AG20443 (cell line): ENCODE results near the gene UVRAG.
A peak's percentile ranks its signal among the peaks of the same experiment; 100 is the strongest.

Experiments used
- DNase-seq: peaks from one replicate; pipeline ENCODE4 v3.0.0; 2012; ENCODE audit warnings: low spot score, mixed read lengths

The UVRAG gene

DNA sequence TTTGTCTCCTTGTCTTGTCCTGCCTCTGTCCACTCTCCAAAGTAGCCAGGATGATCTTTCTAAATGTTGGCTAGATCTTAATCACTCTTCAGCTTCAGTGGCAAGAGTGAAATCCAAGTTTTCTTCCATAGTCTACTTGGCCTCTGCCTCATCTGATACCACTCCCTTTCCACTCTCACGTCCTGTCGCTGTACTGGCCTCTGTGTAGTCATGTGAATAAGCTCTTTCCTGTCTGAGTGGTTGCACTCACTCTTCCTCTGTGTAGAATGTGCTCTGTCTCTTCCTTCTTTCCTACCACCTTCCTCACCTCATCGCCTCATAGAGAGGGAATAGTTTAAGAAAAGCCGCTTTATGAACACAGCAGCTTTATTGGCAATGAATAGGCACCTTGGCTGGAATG, 304.8 kb downstream of the UVRAG start:
- no peak for DNase-seq

DNA sequence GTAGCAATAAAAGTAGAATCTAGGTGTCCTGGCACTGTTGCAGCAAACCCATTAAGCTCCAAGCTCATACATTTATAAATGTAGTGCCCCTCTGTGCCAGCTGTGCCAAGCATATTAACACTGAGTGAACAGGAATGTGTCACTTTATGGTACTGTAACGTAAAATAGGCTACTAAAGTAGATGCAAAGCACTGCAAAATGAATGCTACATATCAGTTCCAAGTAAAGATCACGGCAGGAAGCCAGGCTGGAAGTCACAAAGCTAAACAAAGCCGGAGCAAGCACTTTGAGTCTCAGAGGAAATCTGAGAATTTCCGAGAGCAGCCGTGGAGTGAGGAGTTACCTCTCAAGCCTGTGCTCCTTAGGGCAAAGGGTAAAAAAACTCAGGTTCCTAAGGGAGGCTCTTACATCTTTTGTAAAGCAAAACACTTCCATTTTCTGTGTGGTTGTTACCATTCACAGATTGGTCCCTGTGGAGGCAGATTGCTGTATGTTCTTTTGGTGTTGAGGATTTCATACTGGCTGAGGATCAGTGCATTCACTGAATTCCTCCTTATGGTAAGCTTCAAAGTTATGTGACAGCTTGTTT, 305.6 kb downstream of the UVRAG start:
- DNase-seq = no peak

DNA sequence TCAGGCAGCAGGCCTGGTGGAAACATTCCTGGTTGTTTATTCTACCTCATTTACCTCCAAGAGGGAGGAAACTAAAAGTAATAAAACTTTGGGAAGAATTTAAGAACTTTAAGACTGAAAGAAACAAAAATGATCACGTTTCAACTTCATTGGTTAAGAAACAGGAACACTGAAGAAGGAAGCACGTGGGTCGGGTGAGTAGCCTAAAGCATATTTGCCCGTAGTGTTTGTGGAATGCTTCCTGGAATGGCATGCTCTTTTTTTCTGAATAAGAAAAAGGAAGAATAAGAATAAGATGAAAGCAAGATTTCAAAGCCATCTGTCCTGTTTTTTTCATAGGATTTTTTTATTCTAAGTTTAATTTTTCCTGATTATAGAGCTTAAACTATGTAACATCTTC, 308.2 kb downstream of the UVRAG start:
- DNase-seq = no peak

DNA sequence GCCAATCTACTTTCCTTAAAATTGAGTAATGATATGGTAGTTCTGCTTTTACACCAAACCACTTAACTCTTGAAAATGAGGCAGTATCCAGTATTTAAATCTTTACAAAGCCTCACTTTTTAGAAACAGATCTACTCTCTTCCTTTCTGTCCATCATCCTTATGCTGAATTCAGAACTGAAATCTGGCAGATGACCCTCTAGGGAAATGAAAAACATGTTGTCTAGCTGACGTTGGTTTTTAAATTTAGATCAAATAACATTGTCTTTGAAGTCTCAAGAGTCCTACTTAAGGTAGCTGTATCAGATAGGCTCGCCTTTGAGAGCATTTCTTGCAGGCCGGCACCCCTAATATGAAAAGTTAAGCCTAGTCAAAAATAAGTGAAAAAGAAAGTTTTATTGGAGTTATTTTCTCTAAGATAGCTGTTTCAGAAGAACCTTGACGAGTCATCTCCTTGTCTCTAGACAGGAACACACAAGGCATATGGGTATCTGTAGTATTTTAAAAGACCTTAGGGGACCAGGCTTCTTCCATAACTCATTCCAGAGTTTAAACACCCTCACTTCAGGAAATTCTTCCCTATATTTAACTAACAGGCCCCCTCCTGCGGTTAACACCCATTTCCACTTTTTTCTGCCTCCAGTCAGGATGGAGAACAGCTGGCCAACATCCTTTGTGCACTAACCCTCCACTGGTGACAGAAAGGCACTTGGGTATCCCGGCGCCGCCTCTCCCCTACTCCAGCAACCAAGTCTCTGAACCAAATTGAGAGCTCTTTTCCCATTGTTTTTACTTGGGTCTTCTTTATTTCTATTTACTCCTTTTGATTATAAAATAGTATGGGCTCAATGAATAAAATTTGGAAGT, 310.1 kb downstream of the UVRAG start:
- DNase-seq = no peak

DNA sequence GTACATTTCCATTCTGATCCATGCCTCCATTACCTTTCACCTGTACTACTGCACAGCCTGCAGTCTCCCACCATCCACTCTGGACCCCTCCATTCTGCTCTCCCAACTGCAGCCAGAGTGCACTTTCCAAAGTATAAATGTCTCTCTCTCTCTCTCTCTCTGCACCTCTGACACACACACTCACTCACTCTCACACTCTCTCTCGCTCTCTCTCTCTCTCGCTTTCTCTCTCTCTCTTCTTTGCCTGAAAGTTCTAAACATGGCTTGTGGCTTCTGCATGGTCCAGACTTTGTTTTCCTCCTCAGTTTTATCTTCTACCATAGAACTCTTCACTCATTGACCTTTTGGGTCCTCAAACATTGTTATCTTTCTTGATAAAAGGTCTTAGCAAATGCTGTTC, 314.7 kb downstream of the UVRAG start:
- no peak for DNase-seq

DNA sequence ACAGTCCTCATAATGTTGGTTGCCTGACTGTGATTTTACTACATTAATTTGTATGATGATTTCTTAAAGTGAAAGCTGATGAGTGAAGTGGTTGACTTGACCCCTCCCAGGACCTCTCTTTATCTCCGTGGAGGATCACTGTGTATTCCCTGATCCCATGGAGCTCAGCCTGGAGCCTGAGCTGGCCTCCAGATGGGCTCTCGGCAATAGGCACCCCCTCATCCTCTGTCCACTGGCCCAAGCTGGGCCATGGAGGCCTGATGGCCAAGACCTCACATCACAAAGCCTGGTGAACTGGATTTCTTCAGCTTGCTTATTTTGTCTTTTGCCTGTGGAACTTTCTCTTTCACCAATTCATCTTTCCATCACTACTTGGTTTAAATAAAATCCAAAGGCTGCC, 316.1 kb downstream of the UVRAG start:
- no peak for DNase-seq

DNA sequence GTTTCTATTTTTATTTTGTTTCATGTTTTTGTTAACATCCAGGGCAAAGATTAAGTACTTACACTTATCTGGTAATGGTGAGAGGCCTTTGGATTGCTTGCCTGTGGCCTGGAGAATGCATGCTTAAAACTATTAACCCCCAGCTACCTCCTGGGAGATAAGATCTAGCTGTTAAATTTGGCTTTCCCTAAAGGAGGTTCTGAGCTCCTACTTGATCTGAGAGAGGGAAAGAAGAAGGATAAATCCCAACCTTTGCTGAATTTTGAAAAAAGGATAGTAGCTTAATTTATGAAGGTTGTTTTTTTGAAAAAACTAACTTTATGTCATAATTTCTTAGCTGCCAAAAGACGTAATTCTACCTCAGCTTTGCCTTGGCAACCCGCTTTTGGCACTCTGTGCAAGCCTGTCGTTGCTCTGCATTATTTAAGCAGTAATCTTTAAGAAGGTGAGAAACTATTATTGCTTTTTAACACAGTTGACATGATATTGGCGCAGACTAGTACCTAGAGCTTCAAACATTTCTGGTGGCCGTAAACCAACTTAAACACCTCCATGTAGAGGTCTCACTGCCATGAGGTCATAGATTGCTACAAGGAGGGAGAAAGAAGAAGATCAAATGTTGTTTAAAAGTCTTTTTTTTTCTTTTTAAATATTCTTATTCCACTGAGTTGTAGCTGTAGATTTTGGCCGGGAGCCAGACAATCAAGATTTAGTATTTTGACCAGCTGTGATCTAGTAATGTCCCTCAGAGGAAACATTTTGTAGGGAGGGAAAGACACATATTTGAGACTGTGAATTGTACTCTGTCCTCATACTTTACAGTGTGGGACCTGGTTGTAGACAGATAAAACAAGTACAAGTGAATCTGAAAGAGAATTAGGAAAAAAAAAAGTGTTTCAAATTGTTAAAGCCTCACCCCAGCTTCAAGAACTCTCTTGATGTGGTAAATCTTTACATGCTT, 316.9 kb downstream of the UVRAG start:
- no peak for DNase-seq

DNA sequence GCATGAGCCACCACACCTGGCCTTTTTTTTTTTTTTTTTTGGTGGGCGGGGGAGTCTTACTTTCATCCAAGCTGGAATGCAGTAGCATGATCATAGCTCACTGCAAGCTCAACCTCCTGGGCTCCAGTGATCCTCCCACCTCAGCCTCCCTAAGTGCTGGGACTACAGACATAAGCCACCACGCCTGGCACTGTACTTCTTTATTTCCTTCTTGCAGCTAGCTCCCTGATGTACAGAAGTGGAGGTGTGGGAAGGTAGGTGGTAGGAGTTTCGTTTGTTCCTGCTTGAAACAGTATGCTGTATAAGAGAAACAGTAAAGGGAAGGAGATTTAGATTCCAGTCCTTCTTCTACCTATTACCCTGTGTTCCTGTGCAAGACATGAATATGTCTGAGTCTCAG, 319.2 kb downstream of the UVRAG start:
- DNase-seq = no peak

DNA sequence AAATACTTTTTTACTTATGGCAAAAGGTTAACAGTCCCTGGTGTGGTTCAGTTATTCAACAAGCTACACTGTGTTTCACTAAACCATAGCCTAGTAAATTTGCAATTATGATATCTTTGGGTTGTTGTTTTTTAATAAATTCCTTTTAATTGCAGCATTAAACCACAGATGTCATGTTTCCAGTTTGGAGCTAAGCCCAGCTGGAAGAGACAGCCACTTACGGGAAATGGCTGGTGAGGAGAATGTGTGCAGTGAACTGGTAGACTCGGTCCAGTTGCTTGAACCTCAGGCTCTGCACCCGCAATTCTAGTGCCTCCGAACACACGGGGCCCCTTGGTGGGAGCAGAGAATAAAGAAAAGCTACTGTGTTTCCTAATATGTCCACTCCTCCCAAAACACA, 320.5 kb downstream of the UVRAG start:
- peak; percentile 58 for DNase-seq

DNA sequence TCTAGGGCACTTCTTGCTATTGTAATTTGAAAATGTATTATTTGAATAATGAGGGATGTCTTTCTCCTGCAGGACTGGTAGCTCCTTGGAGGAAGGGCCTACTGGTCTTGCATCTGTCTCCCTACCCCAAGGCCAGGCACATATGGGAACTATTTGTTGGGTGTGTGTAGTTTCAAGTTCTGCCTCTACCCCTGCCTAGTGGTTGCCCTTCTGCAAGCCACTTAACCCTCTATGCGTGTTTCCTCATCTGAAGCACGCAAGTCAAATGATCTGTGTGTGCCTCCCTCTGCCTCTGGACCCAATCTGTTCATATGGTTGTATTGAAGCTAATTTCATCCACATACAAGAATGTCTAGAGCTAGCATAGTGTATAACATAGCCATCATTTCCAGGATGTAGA, 324.3 kb downstream of the UVRAG start:
- no peak for DNase-seq

DNA sequence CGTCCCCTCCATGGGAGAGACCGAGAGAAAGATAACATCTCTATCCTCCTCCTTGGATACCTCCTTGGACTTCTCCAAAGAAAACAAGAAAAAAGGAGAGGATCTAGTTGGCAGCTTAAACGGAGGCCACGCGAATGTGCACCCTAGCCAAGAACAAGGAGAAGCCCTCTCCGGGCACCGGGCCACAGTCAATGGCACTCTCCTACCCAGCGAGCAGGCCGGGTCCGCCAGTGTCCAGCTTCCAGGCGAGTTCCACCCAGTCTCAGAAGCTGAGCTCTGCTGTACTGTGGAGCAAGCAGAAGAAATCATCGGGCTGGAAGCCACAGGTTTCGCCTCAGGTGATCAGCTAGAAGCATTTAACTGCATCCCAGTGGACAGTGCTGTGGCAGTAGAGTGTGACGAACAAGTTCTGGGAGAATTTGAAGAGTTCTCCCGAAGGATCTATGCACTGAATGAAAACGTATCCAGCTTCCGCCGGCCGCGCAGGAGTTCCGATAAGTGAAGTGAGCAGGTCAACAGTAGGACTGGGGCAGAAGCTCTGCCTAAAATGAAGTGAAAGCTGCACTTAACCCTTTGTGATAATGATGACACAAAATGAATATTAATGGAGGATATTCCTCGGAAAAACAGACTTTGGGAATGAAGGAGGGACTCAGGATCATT, 326.0 kb downstream of the UVRAG start:
- DNase-seq = no peak

DNA sequence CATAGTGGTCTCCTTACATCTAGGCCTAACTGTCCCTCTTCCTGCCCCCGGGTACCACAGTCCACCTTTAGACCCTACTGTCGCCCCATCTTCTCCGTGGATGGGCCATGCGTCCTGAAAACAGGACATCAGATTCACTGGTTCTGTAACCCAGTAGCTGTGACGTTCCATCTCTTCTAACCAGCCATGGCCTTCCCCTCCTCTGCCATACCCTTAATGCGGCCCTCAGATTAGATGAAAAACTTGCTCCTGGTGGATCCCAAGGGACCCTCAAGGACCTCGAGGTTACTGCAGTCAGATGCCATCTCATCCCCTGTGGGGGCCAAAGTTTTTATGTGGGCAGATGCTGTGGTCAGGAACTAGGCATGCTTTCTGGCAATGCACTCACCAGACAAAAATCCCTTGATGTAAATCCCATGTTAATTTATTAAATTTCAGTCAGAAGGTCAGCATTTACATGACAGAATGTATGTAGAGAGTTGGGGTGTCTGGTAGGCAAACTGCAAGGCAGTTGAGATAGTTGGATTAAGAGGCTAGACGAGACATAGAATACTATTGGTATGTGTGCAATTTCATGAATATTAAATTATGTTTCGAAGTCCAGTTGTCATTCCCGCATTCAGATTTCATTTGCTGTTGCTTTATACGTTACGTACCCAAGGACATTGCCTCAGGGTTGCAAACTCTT, 327.0 kb downstream of the UVRAG start:
- DNase-seq = no peak

DNA sequence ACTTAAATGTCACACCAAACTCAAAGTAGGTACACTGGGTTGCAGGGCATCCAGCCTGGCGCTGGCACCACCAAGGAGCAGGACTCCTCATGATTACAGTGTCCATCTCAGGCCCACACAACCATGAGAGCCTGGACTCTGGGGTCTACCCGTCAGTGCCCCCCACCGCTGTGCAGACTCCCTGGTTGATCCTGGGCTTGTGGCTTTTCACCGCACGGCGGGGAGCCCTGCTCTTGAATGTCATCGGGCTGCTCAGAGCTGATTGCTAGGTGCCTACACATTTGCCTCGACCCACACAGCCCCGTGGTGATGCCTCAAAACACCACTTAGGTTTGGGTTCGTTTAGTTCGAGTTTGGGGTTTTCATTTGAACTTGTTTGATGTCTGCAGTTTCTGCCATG, 328.3 kb downstream of the UVRAG start:
- no peak for DNase-seq

DNA sequence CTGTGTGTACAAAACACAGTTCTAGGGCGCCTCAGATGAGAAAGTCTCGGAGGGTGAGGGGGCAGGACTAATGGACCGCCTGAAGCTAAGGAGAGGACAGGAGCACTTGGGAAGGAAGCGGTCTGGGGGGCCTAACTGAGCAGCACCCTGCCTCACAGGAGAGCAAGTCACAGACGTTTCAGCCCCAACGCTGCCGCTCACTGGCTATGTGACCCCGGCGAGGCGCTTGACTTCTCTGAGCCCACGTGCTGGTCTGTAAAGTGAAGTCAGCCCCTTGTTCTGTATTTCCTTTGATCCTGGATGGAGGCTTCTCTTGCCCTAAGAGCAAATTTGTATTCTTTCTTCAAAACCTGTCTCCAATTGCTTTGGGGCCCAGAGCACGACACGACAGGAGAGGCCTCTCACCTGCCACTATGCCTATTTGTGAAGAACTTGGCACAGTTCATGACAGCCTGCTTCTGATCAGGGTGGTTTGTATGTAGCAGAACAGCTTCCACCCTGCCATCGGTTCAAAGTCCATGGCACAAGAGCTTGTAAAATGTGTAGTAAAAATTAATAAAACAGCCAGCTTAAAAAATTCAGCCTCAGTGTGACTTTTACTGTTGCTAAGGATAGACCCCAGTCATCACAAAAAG, 332.2 kb downstream of the UVRAG start:
- DNase-seq = no peak

DNA sequence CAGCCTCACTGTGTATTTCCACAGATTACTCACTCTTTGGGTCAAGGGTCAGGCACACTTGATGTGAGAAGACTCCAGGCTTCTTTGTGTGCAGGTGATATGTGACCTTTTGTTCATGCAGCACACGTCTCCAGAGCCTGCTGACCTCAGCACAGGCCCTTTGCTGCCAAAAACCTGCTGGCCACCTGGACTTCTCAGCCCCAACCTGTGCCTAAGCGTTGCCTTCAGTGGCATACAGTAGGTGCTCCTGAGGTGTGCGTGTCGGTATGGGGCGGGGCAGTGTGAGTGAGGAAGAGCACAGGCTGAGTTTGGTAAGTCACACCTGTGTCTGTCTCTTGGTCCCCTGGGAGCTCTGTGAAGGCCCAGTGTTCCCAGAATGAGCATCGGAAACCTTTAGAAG, 333.2 kb downstream of the UVRAG start:
- no peak for DNase-seq

DNA sequence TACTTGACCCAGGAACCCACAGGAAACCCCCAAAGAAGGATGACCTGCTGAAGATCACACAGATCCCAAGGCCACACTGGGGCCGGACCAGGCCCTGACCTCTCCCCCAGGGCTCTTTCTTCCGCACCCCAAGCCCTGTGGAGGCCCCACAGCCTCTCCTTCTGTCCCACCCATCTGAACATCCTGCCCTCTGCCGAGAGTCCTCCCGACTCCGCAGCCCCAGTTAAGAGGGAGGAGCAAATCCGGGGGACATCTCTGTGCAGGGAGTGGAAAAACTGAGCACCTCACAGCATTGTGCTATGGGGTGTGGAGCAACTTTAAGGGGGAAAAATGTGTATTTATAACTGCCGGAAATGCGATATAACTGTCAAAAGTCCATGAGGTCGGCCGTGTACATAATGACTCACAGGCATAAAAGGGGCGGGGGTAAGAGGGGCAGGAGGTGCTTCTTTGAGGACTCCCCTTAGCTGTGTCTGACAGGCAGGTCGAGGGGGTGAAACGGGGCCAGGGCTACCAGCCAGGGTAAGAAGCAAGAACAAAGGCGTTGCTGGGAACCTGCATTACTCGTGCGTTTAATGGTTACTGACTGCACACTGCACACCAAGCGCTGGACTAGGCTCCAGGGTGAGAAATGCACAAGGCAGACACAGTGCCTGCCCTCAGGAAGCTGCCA, 334.1 kb downstream of the UVRAG start:
- DNase-seq = no peak

DNA sequence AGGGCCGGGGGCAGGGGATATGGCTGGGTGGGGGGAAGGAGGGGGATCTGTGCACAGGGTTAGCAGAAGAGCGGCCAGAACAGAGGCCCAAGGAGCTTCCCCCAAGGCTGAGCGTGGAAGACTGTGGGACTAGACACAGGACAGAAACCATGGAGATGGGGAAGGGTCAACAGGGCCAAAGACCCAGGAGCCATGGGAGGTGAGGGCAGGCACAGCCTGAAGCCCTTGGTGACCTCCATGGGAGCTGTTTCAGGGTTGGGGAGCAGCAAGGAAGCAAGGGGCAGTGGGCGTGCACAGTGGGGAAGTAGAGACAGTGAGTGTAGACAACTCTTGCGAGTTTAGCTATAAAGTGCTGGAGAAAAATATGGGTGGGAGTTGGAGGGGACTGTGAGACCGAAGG, 334.7 kb downstream of the UVRAG start:
- DNase-seq = no peak

DNA sequence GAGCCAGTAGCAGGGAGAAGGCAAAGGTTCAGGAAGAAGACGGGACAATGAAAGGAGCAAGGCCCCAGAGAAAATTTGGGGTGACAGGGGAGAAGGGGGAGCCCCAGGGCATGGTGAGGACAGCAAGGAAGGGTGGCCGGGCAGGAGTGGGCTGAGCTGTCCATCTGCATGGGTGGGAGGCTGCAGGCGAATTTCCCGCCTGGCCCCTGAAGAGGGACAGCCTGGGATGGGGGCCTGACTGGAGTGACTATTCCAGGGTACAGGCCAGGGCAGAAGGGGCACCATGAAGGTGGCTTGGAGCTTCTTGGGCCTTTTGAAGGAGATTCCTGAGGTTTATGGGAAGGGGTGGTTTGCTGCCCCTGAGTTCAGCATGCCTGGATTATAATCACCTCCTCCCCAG, 335.1 kb downstream of the UVRAG start:
- DNase-seq = no peak

DNA sequence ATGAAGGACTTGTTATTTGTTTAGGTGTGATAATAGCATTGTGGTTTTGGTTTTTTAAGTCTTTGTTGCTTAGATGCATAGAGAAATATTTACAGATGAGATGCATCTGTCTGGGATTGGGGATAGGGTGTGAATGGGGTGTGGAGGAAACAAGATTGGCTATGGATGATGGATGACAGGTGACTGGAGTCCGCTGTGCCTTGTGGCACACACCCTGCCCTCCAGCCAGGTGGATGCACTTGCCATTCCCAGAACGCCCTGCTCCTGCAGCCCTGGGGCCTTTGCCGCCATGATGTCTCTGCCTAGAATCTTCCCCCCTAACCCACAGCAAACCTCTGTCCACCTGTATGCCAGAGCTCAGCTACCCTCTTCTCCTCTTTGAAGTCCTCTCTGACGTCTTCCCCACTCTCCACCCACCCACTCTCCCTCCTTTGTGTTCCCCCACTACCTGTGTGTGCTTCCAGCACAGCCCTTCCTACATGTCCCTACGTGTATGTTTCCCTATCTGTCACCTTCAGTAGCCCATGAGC, 336.6 kb downstream of the UVRAG start:
- DNase-seq = no peak

DNA sequence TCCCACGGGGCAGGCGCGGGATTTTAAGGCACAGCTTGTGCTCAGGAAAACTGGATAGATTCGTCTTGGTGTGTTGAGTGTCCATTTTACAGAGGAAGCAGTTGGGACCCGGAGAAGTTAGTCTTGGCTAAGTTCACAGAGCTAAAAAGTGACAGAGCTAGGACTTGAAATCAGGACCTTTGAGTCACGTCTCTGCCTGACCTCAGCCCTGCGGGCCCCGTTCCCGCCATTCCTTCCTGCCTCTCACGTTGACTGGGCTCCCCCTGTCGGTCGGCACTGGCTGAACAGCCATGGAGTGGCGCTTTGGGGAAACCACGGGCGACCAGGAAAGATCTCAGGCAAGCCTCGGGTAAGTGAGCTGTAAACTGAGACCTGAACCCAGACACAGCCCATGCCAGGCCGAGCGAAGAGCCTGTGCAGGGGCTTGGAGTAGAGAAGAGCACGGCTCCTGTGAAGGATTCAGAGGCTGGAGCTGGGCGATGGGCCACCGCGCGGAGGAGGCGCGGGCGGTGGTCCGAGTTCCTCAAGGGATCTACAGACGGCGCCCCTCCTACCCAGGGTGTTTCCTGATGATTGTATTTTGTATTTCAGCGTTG, 337.2 kb downstream of the UVRAG start:
- DNase-seq = peak; percentile 90
